Body of pancreas (tissue), 4 donors: ENCODE results near the gene MLXIP. TPM values are rescaled to one million over a fixed set of nuclear protein-coding genes. Genes with fewer than 3 reads are reported as not detected.

ENCODE experiments used
- ATAC-seq: fragments of 150-250 bp; one replicate; pipeline ENCODE4 v1.9.1; 2016
- DNase-seq, 4 donors: peaks; one replicate each; pipeline ENCODE4 v3.0.0-alpha.2; 2019
- H3K27ac ChIP-seq, 4 donors: fragments of 200-600 bp; sonication (generic); 1 replicate in 3 of 4; 2 replicates in 1 of 4; pipeline versions ENCODE4 v1.5.1 to v1.6.1; 2016 to 2019; ENCODE audit warnings: mild to moderate bottlenecking in 1 of 4, mixed read lengths in 1 of 4, moderate library complexity in 1 of 4
- H3K27me3 ChIP-seq, 2 donors: fragments of 200-600 bp; sonication (generic); one replicate each; pipeline ENCODE4 v1.6.0; 2016; ENCODE audit warnings: mild to moderate bottlenecking in 1 of 2
- H3K36me3 ChIP-seq, 2 donors: fragments of 200-600 bp; sonication (generic); replicated peaks in 1 of 2; 2 replicates each; pipeline ENCODE4 v1.5.1; 2016; ENCODE audit warnings: low read depth in 2 of 2; ENCODE audit not compliant: insufficient read depth in 1 of 2
- H3K4me1 ChIP-seq: fragments of 200-600 bp; sonication (generic); one replicate; pipeline ENCODE4 v1.6.0; 2016
- H3K4me3 ChIP-seq, 2 donors: fragments of 200-600 bp; sonication (generic); 1 replicate in 1 of 2; 2 replicates in 1 of 2; pipeline ENCODE4 v1.5.1; 2016 to 2019
- H3K9me3 ChIP-seq, 3 donors: fragments of 200-600 bp; sonication (generic); 1 replicate in 2 of 3; 2 replicates in 1 of 3; pipeline ENCODE4 v1.5.1; 2016
- CTCF ChIP-seq, 7 experiments: fragments of 450-650 bp in 4 of 7; fragments of 200-600 bp in 3 of 7; sonication (generic) in 3 of 7; IDR thresholded peaks; one replicate each; pipeline ENCODE4 v1.5.1; 2016 to 2019; ENCODE audit warnings: antibody characterized with exemption in 7 of 7
- POLR2A ChIP-seq, 3 donors: fragments of 450-650 bp; IDR thresholded peaks; one replicate each; pipeline ENCODE4 v1.6.1; 2016; ENCODE audit warnings: antibody characterized with exemption in 3 of 3, mild to moderate bottlenecking in 2 of 3
- WGBS, 2 donors: methylation state at CpG; one replicate each; pipeline ENCODE4 v1.1.5; 2017; 5-methylcytosine and 5-hydroxymethylcytosine counted together
- intact Hi-C: fragments of 100-400 bp; cut with DNase I; formaldehyde crosslinking; loops from one replicate; pipeline ENCODE4 v1.15.1; 2023
- total RNA-seq, 2 donors: library from RNA; depleted of rRNA; stranded (reverse); fragments of >200 nt; gene quantifications; one replicate each; pipeline ENCODE4 v1.1.0, GENCODE V29; 2016

The MLXIP gene
- total RNA-seq, result 10 to 100 TPM; 43.6 to 84.0 TPM

GRCh38 chr12:122078141-122079032 is at the start of gene MLXIP:
MLXIP (plus strand) TSS chr12:122078756; CDS start chr12:122078854, 98 bp downstream.
- H3K4me3 ChIP-seq, result peak within 1 kb of the TSS; percentile 42 to 95
- H3K36me3 ChIP-seq, result no peaks in the 10 kb centered on the region
- TF ChIP-seq POLR2A (IDR thresholded peaks at IDR 0.05) (peak; percentile 69 to 88 (median 84)), CTCF (IDR thresholded peaks at IDR 0.05) (peak in 2 of 7 experiments; percentile 3 to 14)
- no peaks in the 10 kb centered on the region for H3K27me3 ChIP-seq
- H3K9me3 ChIP-seq, result no peaks in the 10 kb centered on the region
- ATAC-seq, result peak; percentile 91
- WGBS, 2 donors, result 0 to 7% methylated on average over 9 to 76 of the region's 113 CpGs
- H3K27ac ChIP-seq, result peak within 1 kb of the TSS; percentile 81 to 92 (median 85)
- intact Hi-C loops, result no loop called here
- peak; percentile 95 to 96 (median 96) for DNase-seq
- H3K4me1 ChIP-seq, result peaks cover 35% of the 10 kb centered on the region

GRCh38 chr12:122028905-122029560 is 49.5 kb upstream of the MLXIP start:
- peak overlapping the region; percentile 67 to 81 (median 72) for H3K27ac ChIP-seq
- no peak overlapping the region for H3K4me3 ChIP-seq
- no peaks in the 10 kb centered on the region for H3K9me3 ChIP-seq
- no peaks in the 10 kb centered on the region for H3K36me3 ChIP-seq
- no peaks in the 10 kb centered on the region for H3K27me3 ChIP-seq
- 52 to 79% methylated on average over 3 to 23 of the region's 23 CpGs for WGBS, 2 donors
- no peak for ATAC-seq
- no peak for DNase-seq
- H3K4me1 ChIP-seq, result peaks cover 72% of the 10 kb centered on the region
- intact Hi-C loops, result no loop called here
- TF ChIP-seq POLR2A (IDR thresholded peaks at IDR 0.05) (no peak), CTCF (IDR thresholded peaks at IDR 0.05) (no peak)

GRCh38 chr12:122029620-122030423 is 48.7 kb upstream of the MLXIP start:
- intact Hi-C loops, result no loop called here
- peak; percentile 39 to 55 (median 42) for DNase-seq
- Histone ChIP-seq H3K27me3 (no peaks in the 10 kb centered on the region), H3K9me3 (no peaks in the 10 kb centered on the region), H3K36me3 (no peaks in the 10 kb centered on the region), H3K4me1 (peaks cover 68% of the 10 kb centered on the region), H3K27ac (peak overlapping the region; percentile 67 to 81 (median 72)), H3K4me3 (no peak overlapping the region)
- peak; percentile 66 for ATAC-seq
- TF ChIP-seq POLR2A (IDR thresholded peaks at IDR 0.05) (peak in 1 of 3 donors; percentile 15), CTCF (IDR thresholded peaks at IDR 0.05) (no peak)
- WGBS, 2 donors, result 43 to 51% methylated on average over 10 to 28 of the region's 28 CpGs

- ATAC-seq (no peak), DNase-seq (no peak)
- TF ChIP-seq CTCF (IDR thresholded peaks at IDR 0.05) (no peak), POLR2A (IDR thresholded peaks at IDR 0.05) (no peak)
- intact Hi-C loops, result no loop called here
- Histone ChIP-seq H3K36me3 (no peaks in the 10 kb centered on the region), H3K4me3 (no peak overlapping the region), H3K27me3 (no peaks in the 10 kb centered on the region), H3K27ac (peak overlapping the region; percentile 67 to 81 (median 72)), H3K9me3 (no peaks in the 10 kb centered on the region), H3K4me1 (peaks cover 68% of the 10 kb centered on the region)
- 81 to 94% methylated on average over 10 to 13 of the region's 13 CpGs for WGBS, 2 donors
Measured at GRCh38 chr12:122030424-122031035, 48.0 kb upstream of the MLXIP start.
